Activated T-cell treated with anti-CD3 and anti-CD28 coated beads, Interleukin-2, amount 50 U/mL, for 1 hour (primary cell): ENCODE results near the gene TMEM151B.
A peak's percentile ranks its signal among the peaks of the same experiment; 100 is the strongest.

Experiments used
- DNase-seq: peaks from one replicate; pipeline ENCODE4 v3.0.0-alpha.2; 2020

Gene TMEM151B

GRCh38 chr6:44233567-44234100, 36.6 kb upstream of the TMEM151B start:
- no peak for DNase-seq

GRCh38 chr6:44234101-44235025, 35.9 kb upstream of the TMEM151B start:
- no peak for DNase-seq

- DNase-seq, result no peak
Observed at GRCh38 chr6:44235269-44235668, 35.0 kb upstream of the TMEM151B start.

- DNase-seq, result no peak
Observed at GRCh38 chr6:44235891-44236516, 34.2 kb upstream of the TMEM151B start.

- peak; percentile 68 for DNase-seq
Observed at GRCh38 chr6:44237021-44237812, 33.0 kb upstream of the TMEM151B start.

- peak; percentile 85 for DNase-seq
Observed at GRCh38 chr6:44237813-44238433, 32.3 kb upstream of the TMEM151B start.

- no peak for DNase-seq
Observed at GRCh38 chr6:44238687-44239350, 31.4 kb upstream of the TMEM151B start.

- DNase-seq, result no peak
Observed at GRCh38 chr6:44243345-44243744, 26.9 kb upstream of the TMEM151B start.

GRCh38 chr6:44245391-44245911, 24.8 kb upstream of the TMEM151B start:
- no peak for DNase-seq

- peak; percentile 85 for DNase-seq
Observed at GRCh38 chr6:44245912-44246662, 24.2 kb upstream of the TMEM151B start.

- peak; percentile 93 for DNase-seq
Observed at GRCh38 chr6:44246663-44247337, 23.4 kb upstream of the TMEM151B start, which contains the start of gene HSP90AB1. Gene HSP90AB1 (plus strand): TSS chr6:44247101. CDS start chr6:44248630, 1,529 bp downstream.

GRCh38 chr6:44247338-44248302, 22.6 kb upstream of the TMEM151B start:
- DNase-seq, result peak; percentile 89

GRCh38 chr6:44248579-44248978, 21.7 kb upstream of the TMEM151B start:
- no peak for DNase-seq

GRCh38 chr6:44249082-44249748, 21.0 kb upstream of the TMEM151B start:
- no peak for DNase-seq

GRCh38 chr6:44250067-44250717, 20.1 kb upstream of the TMEM151B start:
- no peak for DNase-seq

- DNase-seq, result no peak
Observed at GRCh38 chr6:44250718-44251123, 19.5 kb upstream of the TMEM151B start.

GRCh38 chr6:44251576-44252524, 18.4 kb upstream of the TMEM151B start:
- DNase-seq, result no peak
